ENCODE results near the gene MRPS6. TPM values are rescaled to one million over a fixed set of nuclear protein-coding genes. Genes with fewer than 3 reads are reported as not detected.

The MRPS6 gene
- total RNA-seq, 1 donor from 2014 or later = 61.9 TPM

DNA sequence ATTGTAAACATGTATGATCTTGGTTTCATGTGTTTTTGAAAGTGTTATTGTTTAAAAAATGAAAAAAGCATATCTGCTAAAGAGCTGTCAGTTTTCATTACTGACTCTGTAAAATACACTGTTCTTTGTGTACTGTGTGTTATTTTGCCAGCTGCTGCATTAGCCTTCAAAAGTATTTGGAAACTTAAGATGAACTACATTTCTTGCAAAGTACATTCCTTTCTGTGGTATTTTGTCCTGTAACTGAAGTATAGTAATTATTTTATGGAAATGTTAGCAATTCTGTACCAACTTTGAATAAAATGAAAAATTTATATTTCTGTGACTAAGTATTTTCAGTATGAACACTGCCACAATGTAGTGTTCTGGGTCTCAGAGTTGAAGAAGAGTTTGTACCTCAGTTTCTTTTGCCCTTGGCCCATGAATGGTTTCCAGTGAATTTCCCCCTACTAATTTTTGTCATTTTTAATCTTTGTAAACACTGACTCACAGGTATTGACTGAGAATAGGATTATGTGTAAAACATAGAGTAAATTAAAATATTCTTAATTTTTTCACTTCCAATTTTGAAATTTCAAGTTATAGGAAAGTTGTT lies 32.7 kb downstream of the MRPS6 start:
- no peaks in the 10 kb centered on the region for H3K36me3 ChIP-seq
- no peak overlapping the region for H3K27ac ChIP-seq (replicated peaks)
- H3K27me3 ChIP-seq (ENCODE audit: low read depth) = no peaks in the 10 kb centered on the region

GRCh38 chr21:34107606-34108005 lies 34.2 kb downstream of the MRPS6 start:
- Histone ChIP-seq H3K9me3 (replicated peaks) (no peaks in the 10 kb centered on the region), H3K36me3 (no peaks in the 10 kb centered on the region), H3K27ac (replicated peaks) (no peak overlapping the region), H3K27me3 (ENCODE audit: low read depth) (no peaks in the 10 kb centered on the region), H3K4me1 (peaks cover 9% of the 10 kb centered on the region), H3K4me3 (no peak overlapping the region)
- TF ChIP-seq, protein P1, sequence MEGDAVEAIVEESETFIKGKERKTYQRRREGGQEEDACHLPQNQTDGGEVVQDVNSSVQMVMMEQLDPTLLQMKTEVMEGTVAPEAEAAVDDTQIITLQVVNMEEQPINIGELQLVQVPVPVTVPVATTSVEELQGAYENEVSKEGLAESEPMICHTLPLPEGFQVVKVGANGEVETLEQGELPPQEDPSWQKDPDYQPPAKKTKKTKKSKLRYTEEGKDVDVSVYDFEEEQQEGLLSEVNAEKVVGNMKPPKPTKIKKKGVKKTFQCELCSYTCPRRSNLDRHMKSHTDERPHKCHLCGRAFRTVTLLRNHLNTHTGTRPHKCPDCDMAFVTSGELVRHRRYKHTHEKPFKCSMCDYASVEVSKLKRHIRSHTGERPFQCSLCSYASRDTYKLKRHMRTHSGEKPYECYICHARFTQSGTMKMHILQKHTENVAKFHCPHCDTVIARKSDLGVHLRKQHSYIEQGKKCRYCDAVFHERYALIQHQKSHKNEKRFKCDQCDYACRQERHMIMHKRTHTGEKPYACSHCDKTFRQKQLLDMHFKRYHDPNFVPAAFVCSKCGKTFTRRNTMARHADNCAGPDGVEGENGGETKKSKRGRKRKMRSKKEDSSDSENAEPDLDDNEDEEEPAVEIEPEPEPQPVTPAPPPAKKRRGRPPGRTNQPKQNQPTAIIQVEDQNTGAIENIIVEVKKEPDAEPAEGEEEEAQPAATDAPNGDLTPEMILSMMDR (IDR thresholded peaks at IDR 0.05; ENCODE audit: borderline replicate concordance) = no peak
- DNase-seq = no peak
- intact Hi-C loops (cut with micrococcal nuclease) = no loop called here

More for the DNA sequence above, 32.7 kb downstream of the MRPS6 start:
- intact Hi-C loops (cut with micrococcal nuclease) = no loop called here
- Histone ChIP-seq H3K4me1 (peaks cover 20% of the 10 kb centered on the region), H3K4me3 (no peak overlapping the region), H3K9me3 (replicated peaks) (no peaks in the 10 kb centered on the region)
- DNase-seq = no peak
- TF ChIP-seq, protein P1 (IDR thresholded peaks at IDR 0.05; ENCODE audit: borderline replicate concordance) = no peak

DNA sequence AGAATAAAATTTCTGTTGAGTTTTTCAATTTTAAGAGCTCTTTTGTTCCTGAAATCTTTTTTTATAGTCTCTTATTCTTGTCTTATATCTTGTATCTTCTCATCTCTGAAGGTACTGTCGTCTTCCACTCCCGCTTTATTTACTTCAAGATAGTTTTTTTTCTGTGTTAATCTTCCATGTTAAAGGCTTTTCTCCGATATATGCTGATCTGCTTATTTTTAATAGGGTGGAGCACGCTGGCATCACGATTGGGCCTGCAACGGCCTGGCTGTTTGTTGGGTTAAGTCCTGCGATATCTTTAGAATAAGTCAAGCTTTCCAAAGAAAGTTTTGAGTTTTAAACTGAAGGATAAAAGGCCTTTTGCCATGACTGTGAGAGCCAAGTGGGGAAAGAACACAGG lies 35.7 kb downstream of the MRPS6 start:
- TF ChIP-seq, protein P1 (IDR thresholded peaks at IDR 0.05; ENCODE audit: borderline replicate concordance) = no peak
- Histone ChIP-seq H3K36me3 (no peaks in the 10 kb centered on the region), H3K27ac (replicated peaks) (no peak overlapping the region), H3K4me1 (peaks cover 10% of the 10 kb centered on the region), H3K4me3 (no peak overlapping the region), H3K9me3 (replicated peaks) (no peaks in the 10 kb centered on the region), H3K27me3 (ENCODE audit: low read depth) (no peaks in the 10 kb centered on the region)
- no peak for DNase-seq
- intact Hi-C loops (cut with micrococcal nuclease) = no loop called here

DNA sequence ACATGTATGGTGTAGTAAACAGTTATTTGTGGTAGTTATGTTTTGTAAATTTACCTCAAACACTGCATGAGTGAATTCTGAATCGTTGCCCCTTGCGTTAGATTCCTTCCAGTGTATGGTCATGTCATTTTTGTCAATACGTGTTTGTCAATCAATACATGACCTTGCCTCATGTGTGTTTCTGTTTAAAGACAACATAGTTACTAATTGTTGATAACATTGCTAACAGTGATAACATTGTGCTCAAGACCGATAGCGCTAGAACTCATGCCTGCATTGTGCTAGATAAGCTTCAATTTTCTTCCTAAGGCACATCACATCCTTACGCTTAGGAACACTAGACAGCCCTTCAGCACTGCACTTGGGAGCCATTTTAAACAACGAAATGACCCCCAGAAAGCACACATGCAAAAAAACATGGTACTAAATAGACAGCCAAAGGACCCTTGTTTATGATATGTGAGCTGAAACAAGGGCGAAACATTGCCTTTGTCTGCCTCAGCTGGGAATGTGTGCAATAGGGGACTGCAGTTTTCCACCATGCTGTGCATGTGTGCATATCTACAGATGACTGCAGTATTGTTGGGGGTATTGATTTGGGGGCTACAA lies 37.3 kb downstream of the MRPS6 start:
- Histone ChIP-seq H3K4me3 (no peak overlapping the region), H3K27me3 (ENCODE audit: low read depth) (no peaks in the 10 kb centered on the region), H3K27ac (replicated peaks) (no peak overlapping the region), H3K36me3 (no peaks in the 10 kb centered on the region), H3K4me1 (peaks cover 7% of the 10 kb centered on the region), H3K9me3 (replicated peaks) (no peaks in the 10 kb centered on the region)
- no peak for DNase-seq
- TF ChIP-seq, protein P1 (IDR thresholded peaks at IDR 0.05; ENCODE audit: borderline replicate concordance) = no peak
- intact Hi-C loops (cut with micrococcal nuclease) = no loop called here

- no peaks in the 10 kb centered on the region for H3K27me3 ChIP-seq (ENCODE audit: low read depth)
- no peak for DNase-seq
- peaks cover 7% of the 10 kb centered on the region for H3K4me1 ChIP-seq
- no peak overlapping the region for H3K27ac ChIP-seq (replicated peaks)
- no peaks in the 10 kb centered on the region for H3K9me3 ChIP-seq (replicated peaks)
- H3K36me3 ChIP-seq = no peaks in the 10 kb centered on the region
- no peak overlapping the region for H3K4me3 ChIP-seq
- intact Hi-C loops (cut with micrococcal nuclease) = no loop called here
- TF ChIP-seq, protein P1 (IDR thresholded peaks at IDR 0.05; ENCODE audit: borderline replicate concordance) = no peak
These were observed 39.1 kb downstream of the MRPS6 start for GRCh38 chr21:34112316-34113033.
